Keratinocyte (primary cell): Measurements from ENCODE around the gene SMARCD1.

Source experiments
- EZH2 ChIP-seq: IDR thresholded peaks from one replicate; pipeline ENCODE4 v1.6.1; 2012; ENCODE audit warnings: inconsistent platforms, mild to moderate bottlenecking, low read length, moderate library complexity
- TF ChIP-seq, protein P1 (sequence below), 3 experiments: IDR thresholded peaks in 1 of 3; conservative IDR thresholded peaks in 1 of 3; optimal IDR thresholded peaks in 1 of 3; 2 replicates in 2 of 3; 3 replicates in 1 of 3; pipeline versions ENCODE3 to v1.5.1; 2011; ENCODE audit warnings: low read length in 3 of 3, mild to moderate bottlenecking in 3 of 3, moderate library complexity in 2 of 3, control low read depth in 1 of 3, inconsistent platforms in 1 of 3; ENCODE audit not compliant: insufficient read depth in 2 of 3; ENCODE audit errors: extremely low read depth in 1 of 3

DNA sequence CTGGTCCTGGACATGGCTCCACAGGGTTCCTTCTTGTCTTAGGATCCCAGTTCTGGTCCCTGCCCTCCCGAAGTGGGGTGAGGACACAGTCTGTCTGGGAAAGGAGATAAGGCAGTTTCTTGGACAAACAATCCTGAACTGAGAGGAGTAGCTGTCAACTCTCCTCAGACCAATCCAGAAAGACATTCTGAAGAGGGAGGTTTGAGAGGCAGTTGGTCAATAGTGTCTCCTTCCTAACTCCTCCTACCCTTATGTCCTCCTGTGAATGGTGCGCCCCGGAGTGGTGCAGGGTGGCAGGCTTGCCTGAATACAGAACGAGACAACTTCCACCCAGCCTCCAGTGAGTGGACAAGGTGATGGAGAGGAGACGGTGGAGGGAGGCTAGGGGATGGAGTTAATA is 43.2 kb upstream of the SMARCD1 start:
- TF ChIP-seq, protein P1, sequence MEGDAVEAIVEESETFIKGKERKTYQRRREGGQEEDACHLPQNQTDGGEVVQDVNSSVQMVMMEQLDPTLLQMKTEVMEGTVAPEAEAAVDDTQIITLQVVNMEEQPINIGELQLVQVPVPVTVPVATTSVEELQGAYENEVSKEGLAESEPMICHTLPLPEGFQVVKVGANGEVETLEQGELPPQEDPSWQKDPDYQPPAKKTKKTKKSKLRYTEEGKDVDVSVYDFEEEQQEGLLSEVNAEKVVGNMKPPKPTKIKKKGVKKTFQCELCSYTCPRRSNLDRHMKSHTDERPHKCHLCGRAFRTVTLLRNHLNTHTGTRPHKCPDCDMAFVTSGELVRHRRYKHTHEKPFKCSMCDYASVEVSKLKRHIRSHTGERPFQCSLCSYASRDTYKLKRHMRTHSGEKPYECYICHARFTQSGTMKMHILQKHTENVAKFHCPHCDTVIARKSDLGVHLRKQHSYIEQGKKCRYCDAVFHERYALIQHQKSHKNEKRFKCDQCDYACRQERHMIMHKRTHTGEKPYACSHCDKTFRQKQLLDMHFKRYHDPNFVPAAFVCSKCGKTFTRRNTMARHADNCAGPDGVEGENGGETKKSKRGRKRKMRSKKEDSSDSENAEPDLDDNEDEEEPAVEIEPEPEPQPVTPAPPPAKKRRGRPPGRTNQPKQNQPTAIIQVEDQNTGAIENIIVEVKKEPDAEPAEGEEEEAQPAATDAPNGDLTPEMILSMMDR (optimal IDR thresholded peaks at IDR 0.05 in 1 of 3, IDR thresholded peaks at IDR 0.05 in 1 of 3, conservative IDR thresholded peaks at IDR 0.05 in 1 of 3; ENCODE audit: extremely low read depth in 1 of 3, insufficient read depth in 2 of 3, low read length in 3 of 3) = no peak
- TF ChIP-seq EZH2 = no peak
